GM19438 (cell line): ENCODE data around the gene INTS11.
"Not testable (repeated sequence)": the region's sequence is repeated elsewhere in the genome, so short reads cannot be mapped to it uniquely, and the experiment has no call there.

Experiments used
- ATAC-seq: cut with Tn5 transposase; IDR thresholded peaks from one replicate; pipeline ENCODE4 v1.9.1; 2021; ENCODE audit warnings: low read depth; ENCODE audit not compliant: unreplicated experiment

Gene INTS11

DNA sequence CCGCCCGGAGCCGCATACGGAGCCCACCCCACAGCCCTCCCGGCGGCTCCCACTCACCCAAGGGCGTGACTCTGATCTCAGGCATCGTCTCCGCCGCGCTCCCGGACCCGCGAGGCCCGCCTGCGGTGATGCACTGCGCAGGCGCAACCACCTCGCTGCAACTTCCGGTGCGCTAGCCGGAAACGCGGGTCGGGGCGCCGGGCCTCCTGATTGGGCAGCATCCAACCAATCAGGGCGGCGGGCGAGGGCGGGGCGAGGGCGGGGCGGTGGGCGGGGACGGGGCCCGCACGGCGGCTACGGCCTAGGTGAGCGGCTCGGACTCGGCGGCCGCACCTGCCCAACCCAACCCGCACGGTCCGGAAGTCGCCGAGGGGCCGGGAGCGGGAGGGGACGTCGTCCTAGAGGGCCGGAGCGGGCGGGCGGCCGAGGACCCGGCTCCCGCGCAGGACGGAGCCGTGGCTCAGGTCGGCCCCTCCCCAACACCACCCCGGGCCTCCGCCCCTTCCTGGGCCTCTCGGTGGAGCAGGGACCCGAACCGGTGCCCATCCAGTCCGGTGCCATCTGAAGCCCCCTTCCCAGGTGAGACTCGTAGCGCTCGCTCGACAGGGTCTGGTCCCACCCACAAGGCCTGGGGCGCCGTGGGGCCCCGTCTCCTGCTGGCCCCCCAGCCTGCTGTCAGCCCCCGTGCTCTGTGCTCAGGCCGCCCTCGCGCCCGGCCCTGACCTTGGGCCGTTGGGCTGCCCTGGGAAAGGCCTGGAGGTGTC is at the start of gene INTS11, which contains the start of gene CPTP:
INTS11 (minus strand) TSS at position 137 of the 764 bp plus-strand sequence; CDS start at position 85, 52 bp downstream.
CPTP (plus strand) TSS at position 279 of the 764 bp plus-strand sequence. CDS start 2,109 bp downstream, outside the sequence.
- peak; percentile 66 for ATAC-seq

GRCh38 chr1:1373815-1374588 is 49.5 kb upstream of the INTS11 start:
- no peak for ATAC-seq

DNA sequence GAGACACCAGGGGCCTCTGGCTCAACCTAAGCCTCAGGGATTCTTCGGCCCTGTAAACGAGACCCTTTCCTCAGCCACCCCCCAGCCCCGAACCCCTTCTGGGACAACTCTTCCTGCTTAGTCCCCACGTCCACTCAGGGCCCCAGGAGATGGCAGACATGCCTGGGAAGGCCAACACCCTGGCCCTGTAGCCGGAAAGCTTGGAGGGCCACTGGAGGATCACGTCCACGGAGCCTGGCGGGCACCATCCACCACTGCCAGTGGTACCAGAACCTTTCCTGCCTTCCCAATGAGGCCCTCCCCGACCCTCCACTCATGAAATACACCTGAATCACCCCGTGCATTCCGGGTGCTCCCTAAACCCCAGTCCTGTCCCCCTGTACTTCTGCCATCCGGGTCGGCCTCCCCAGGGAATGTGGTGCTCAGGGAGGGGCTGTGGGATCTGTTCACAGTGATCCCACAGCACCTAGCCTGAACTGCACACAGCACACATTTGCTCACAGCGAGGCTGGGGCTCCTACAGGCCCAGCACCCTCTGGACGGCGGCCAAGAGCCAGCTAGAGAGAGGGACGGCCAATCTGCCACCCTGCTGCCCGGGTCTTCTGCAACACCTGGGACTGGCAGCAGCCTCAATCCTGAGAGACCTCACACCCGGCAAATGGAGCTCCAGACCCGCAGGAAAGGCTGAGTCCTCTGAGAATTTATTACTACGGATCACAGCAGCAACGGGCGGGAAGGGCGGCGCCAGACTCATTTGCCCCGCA is 48.8 kb upstream of the INTS11 start:
- ATAC-seq, result no peak

GRCh38 chr1:1371746-1372711 is 47.6 kb upstream of the INTS11 start:
- ATAC-seq, result no peak

DNA sequence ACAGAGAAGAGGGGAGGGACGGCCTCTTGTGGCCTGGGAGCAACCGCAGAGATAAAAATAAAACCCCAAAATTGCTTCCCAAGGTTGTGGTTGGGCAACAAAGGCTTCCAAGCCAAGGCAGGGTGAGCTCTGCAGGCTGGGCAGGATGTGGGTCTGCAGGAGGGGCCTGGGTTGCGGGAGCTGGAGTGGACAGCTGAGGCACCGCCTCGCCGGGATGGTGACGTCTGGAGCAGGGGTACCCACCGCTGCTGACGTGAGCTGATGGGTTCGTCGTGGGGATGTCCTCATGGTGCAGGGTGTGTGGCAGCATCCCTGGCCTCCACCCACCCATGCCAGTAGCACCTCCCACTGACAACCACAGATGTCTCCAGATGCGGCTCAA is 46.9 kb upstream of the INTS11 start:
- ATAC-seq, result no peak

DNA sequence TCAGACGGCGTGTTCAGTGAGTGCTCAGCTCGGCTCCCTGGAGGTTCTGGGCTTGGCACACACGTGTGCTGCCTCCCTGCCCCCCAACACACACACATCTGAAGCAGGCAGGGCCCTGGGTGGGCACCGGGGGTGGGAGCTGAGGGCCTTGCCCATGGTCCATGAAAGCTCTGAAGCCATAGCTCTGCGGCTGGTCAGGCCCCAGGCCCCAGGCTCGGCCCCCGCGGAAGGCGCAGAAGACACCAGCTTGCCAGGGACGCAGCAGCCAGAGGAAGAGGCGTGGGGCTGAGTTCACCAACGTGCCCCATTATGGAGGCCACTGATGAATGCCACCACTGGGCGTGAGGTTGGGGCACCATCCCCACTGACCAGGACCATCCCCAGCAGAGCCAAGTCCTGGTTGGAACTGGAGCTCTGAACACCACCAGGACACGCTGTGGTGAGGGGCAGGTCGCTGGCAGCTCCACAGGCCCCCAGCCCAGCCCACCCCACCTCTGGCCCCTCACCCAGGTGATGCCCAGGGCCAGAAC is 46.4 kb upstream of the INTS11 start:
- no peak for ATAC-seq

DNA sequence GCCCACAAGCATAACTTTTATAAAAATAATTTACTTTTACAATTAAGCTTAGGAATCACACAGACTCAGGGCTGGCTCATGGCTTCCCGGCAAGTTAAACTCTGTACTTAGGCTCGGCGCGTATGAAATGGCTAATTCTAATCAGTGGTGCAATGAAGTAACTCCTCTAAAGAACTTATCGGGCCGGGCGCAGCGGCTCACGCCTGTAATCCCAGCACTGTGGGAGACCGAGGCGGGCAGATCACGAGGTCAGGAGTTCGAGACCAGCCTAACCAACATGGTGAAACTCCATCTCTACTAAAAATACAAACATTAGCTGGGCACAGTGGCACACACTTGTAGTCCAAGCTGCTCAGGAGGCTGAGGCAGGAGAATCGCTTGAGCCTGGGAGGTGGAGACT is 45.6 kb upstream of the INTS11 start:
- not testable (repeated sequence) for ATAC-seq

DNA sequence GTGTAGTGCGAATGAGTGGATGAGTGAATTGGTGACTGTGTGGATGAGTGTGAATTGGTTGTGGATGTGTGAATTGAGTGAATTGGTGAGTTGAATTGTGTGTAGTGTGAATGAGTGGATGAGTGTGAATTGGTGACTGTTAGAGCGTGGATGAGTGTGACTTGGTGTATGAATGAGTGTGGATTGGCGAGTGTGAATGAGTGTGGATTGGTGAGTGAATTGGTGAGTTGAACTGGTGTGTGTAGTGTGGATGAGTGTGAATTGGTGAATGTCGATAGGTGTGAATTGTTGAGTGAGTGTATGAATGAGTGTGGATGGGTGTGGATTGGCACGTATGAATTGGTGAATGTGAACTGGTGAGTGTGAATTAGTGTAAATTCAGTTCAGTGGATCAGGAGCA is 42.9 kb upstream of the INTS11 start:
- no peak for ATAC-seq

DNA sequence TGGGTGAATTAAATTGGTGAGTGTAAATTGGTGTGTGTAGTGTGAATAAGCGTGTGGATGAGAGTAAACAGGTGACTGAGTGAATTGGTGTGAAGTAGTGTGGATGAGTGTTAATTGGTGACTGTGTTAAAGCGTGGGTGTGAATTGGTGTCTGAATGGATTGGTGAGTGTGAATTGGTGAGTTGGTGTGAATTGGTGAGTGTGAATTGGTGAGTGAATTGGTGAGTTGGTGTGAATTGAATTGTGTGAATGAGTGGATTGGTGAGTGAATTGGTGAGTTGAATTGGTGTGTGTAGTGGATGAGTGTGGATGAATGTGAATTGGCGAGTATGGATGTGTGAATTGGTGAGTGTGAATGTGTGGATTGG is 42.2 kb upstream of the INTS11 start:
- ATAC-seq, result no peak

GRCh38 chr1:1365875-1366698 is 41.6 kb upstream of the INTS11 start:
- ATAC-seq, result no peak

DNA sequence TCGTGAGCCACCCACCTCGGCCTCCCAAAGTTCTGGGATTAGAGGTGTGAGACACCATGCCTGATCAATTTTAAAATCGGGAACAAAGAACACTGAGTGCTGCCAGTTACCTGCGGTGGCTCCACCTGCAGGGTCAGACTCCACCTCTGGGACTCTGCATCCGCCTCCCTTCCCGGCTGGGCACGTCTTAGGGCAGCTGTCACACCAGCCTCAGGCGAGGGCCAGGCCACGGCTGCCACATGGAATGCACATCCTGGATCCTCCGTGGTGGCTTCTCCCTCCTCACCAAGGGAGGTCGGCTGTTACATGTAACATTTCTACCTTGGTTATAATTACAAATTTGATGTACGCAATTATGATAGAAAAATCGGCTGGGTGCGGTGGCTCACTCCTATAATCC is 39.8 kb upstream of the INTS11 start:
- no peak for ATAC-seq

- ATAC-seq, result no peak
These were observed 37.5 kb upstream of the INTS11 start for GRCh38 chr1:1361982-1362423.

DNA sequence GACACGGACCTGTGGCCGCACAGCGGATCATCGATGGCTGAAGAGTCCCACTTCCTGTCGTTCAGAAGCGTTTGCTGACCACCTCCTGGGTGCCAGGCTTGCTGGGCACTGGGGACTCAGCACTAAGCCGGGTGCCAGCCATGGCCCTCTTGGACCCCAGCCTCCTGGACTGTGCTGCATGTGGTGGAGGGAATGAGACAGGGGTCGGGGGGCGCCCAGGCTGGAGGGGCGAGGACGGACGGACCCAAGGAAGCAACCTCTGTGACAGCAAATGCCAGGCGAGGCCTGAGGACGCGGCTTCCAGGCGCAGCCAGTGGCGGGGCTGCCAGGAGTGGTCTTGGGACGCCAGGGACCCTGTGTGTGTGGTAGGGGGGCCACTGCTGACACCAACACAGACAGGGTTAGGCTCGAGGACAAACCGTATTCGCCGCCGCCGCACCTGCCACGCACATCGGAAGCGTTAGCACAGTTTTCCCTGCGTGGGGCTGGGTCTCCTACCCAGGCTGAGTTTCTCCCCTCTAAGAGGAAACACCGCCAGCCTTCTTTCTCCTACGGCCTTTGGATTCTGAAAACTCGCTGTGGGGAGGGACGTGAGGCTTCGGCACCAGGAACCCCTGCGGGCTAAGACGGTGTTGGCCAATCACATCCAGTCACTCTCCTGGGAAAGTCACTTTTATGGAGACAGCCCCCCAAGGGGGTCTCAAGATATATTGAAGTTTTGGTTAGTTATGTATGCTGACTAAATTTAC is 36.9 kb upstream of the INTS11 start:
- ATAC-seq, result no peak

DNA sequence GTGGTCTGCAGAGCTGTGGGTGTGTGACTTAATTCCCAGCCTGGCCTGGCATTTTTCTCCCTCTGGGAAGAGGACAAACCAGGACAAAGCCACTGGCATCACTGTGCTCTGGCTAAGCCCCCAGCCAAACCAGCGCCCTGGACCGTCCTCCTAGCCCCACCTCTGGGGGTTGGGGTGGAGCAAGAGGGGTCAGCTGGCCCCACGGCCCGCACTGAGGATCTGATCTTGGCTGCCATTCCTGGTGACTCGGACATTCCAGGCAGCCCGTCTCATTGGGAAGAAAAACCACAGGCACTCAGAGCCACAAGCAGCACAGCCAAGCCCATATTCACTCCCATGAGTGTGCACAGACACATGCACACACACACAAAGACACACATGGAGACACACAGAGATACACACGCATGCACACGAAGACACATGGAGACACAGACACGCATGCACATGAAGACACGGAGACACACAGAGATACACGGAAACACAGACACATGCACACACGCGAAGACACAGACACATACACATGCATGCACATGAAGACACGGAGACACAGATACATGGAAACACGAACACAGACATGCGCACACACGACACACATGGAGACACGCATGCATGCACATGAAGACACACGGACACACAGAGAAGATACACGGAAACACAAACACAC is 36.2 kb upstream of the INTS11 start:
- no peak for ATAC-seq

- no peak for ATAC-seq
These were observed 35.4 kb upstream of the INTS11 start for GRCh38 chr1:1359664-1360468.

GRCh38 chr1:1359308-1359663 is 34.8 kb upstream of the INTS11 start:
- no peak for ATAC-seq
